Parathyroid adenoma (tissue), 2 donors: ENCODE results near the gene IGFL4.
A peak's percentile ranks its signal among the peaks of the same experiment; 100 is the strongest.

Experiments
- H2AFZ ChIP-seq: fragments of 300-600 bp; sonication (generic); one replicate; pipeline ENCODE4 v1.7.0; 2017; ENCODE audit warnings: antibody characterized with exemption, mild to moderate bottlenecking
- H3K27ac ChIP-seq: fragments of 300-600 bp; sonication (generic); one replicate; pipeline ENCODE4 v1.7.0; 2017
- H3K27me3 ChIP-seq: fragments of 300-600 bp; sonication (generic); one replicate; pipeline ENCODE4 v1.7.0; 2017; ENCODE audit warnings: low read length; ENCODE audit not compliant: control insufficient read depth, insufficient read depth
- H3K36me3 ChIP-seq: fragments of 300-600 bp; sonication (generic); one replicate; pipeline ENCODE4 v1.7.0; 2017; ENCODE audit warnings: low read length; ENCODE audit not compliant: control insufficient read depth, insufficient read depth
- H3K4me1 ChIP-seq: fragments of 300-600 bp; sonication (generic); one replicate; pipeline ENCODE4 v1.7.0; 2017; ENCODE audit warnings: control low read depth
- H3K4me2 ChIP-seq: fragments of 300-600 bp; sonication (generic); one replicate; pipeline ENCODE4 v1.7.0; 2017; ENCODE audit warnings: low read length
- H3K4me3 ChIP-seq: fragments of 300-600 bp; sonication (generic); one replicate; pipeline ENCODE4 v1.7.0; 2017; ENCODE audit warnings: low read depth, low read length
- H3K79me2 ChIP-seq: fragments of 300-600 bp; sonication (generic); one replicate; pipeline ENCODE4 v1.7.0; 2017; ENCODE audit warnings: control low read depth
- H3K9ac ChIP-seq: fragments of 300-600 bp; sonication (generic); one replicate; pipeline ENCODE4 v1.7.0; 2017; ENCODE audit warnings: mild to moderate bottlenecking
- H3K9me3 ChIP-seq: fragments of 300-600 bp; sonication (generic); one replicate; pipeline ENCODE4 v1.7.0; 2017; ENCODE audit warnings: low read length; ENCODE audit not compliant: control insufficient read depth
- CTCF ChIP-seq: fragments of 300-600 bp; sonication (generic); IDR thresholded peaks from one replicate; pipeline ENCODE4 v1.7.0; 2017; ENCODE audit warnings: antibody characterized with exemption, mild to moderate bottlenecking
- donor health status: primary hyperparathyroidism.

IGFL4 gene

DNA sequence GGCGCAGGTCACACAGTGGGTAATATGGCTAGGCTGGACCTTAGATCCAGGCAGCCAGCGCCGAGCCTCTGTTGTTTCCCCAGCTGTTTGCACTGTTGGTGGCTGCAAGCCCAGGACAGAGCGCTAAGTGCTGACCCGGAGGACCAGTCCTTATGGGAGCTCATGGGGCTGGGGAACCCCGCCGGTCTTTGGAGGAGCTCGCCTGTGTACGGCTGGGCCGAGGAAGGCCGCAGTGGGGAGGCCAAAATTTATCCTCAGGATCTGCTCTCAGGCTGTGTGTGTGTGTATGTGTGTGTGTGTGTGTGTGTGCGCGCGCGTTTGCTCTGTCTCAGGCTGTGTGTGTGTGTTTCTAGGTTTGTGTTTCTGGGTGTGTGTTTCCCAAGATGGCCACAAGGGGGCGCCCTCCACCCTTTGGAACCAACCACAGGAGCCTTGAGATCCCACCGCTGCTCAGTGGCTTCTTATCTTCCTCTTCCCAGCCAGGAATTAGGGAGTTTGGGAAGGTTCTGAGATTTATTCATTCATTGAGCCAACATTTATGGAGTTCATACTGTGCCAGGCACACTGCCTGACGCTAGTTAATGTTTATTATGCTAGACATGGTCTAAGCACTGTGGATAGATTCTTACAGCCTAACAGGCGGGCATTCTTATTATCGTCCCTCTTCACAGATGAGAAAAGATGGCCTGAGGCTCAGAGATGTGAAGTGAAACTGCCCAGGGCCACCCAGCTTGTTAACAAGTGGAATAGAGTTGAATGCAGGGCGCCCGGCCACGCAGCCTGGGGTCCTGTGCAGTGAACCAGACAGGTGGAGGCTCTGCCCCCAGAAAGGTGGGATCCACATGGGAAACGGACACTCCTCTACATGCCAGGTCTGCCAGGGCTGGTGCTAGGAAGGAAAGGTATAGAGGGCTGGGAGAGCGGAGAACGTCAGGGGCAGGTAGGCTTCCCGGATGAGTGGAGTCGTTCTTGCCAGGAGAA lies 31.0 kb downstream of the IGFL4 start:
- Histone ChIP-seq H3K27me3 (no peaks in the 10 kb centered on the region), H3K4me1 (peaks cover 5% of the 10 kb centered on the region), H3K4me2 (no peak overlapping the region), H3K36me3 (no peaks in the 10 kb centered on the region), H3K4me3 (no peak overlapping the region), H3K9me3 (no peaks in the 10 kb centered on the region), H3K79me2 (peaks cover 6% of the 10 kb centered on the region), H3K27ac (no peak overlapping the region), H3K9ac (no peak overlapping the region), H2AFZ (no peak overlapping the region)
- TF ChIP-seq CTCF, result peak; percentile 92

GRCh38 chr19:46006411-46006810 lies 34.4 kb downstream of the IGFL4 start:
- H3K27ac ChIP-seq, result no peak overlapping the region
- no peak overlapping the region for H3K4me2 ChIP-seq
- TF ChIP-seq CTCF, result no peak
- H3K36me3 ChIP-seq, result no peaks in the 10 kb centered on the region
- H3K9ac ChIP-seq, result no peak overlapping the region
- peaks cover 6% of the 10 kb centered on the region for H3K79me2 ChIP-seq
- H3K9me3 ChIP-seq, result no peaks in the 10 kb centered on the region
- H3K4me1 ChIP-seq, result no peaks in the 10 kb centered on the region
- no peak overlapping the region for H3K4me3 ChIP-seq
- no peaks in the 10 kb centered on the region for H3K27me3 ChIP-seq
- no peak overlapping the region for H2AFZ ChIP-seq

DNA sequence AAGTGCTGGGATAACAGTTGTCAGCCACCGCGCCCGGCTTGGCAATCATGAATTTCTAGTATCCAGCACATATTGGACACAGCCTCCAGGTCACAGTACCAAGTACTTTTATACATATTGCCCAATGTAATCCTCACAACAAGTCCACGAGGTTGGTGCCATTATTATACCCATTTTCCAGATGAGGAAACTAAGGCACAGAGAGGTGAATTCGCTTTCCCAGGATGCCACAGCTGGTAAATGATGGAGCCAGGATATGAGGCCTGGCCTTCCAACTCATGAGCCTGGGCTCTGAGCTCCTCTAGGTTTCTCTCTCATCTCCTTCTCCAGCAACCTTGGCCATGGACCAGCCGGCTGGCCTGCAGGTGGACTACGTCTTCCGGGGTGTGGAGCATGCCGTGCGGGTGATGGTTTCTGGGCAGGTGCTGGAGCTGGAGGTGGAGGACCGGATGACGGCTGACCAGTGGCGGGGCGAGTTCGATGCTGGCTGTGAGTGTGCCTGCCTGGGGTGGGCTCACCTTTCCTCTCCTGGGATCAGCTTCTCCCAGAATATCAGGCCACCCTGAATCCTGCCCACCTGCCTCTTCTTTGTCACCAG lies 38.0 kb downstream of the IGFL4 start:
- no peak for TF ChIP-seq CTCF

DNA sequence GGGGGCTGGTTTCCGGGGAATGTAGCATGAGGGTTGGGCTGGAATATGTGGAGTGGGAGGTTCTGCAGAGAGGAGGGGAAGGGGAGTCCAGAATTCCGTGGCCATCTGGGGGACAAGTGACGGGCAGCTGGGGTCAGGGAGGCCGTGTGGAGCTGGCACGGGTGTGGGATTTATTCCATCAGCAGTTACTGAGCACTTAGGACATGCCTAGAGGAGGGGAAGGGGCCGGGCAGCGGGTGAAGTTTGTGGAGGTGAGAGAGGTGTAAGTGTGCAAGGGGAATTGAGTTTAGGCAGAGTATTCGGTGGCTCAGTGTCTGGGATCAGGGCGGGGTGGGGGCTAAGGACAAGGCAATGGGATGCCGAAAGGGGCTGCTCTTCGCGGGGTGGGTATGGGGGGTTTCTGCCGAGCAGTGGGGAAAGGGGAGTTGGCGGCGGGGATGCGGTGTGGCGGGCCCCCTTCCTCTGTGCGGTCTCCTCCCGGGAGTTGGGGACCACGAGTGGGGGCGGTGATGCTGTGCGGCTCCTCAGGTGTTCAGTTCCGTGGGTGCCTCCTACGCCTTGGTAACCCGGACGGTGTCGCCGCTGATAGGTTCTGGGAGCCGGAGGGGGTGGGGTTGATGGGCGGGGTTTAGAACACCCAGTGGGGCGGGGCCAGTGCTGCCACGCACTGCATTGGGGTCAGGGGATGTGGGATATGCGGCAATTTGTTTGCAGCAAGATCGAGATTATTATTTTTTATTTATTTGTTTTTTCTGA lies 40.1 kb downstream of the IGFL4 start:
- H3K9ac ChIP-seq, result no peak overlapping the region
- H3K79me2 ChIP-seq, result peaks cover 18% of the 10 kb centered on the region
- no peaks in the 10 kb centered on the region for H3K4me1 ChIP-seq
- H3K4me2 ChIP-seq, result no peak overlapping the region
- TF ChIP-seq CTCF, result no peak
- no peaks in the 10 kb centered on the region for H3K27me3 ChIP-seq
- no peak overlapping the region for H3K27ac ChIP-seq
- no peak overlapping the region for H3K4me3 ChIP-seq
- no peaks in the 10 kb centered on the region for H3K9me3 ChIP-seq
- H2AFZ ChIP-seq, result no peak overlapping the region
- no peaks in the 10 kb centered on the region for H3K36me3 ChIP-seq

More for the DNA sequence above, 38.0 kb downstream of the IGFL4 start:
- Histone ChIP-seq H3K4me1 (no peaks in the 10 kb centered on the region), H3K4me3 (no peak overlapping the region), H3K36me3 (no peaks in the 10 kb centered on the region), H3K79me2 (peaks cover 5% of the 10 kb centered on the region), H2AFZ (no peak overlapping the region), H3K27ac (no peak overlapping the region), H3K27me3 (no peaks in the 10 kb centered on the region), H3K9ac (no peak overlapping the region), H3K4me2 (no peak overlapping the region), H3K9me3 (no peaks in the 10 kb centered on the region)
